ENCODE data around the gene NACA2.

- TF ChIP-seq GATA2 (IDR thresholded peaks at IDR 0.05; ENCODE audit: low read depth, low read length) (no peak), GATA3 (IDR thresholded peaks at IDR 0.05; ENCODE audit: low read depth, low read length) (no peak)
These were observed 47.1 kb upstream of the NACA2 start for GRCh38 chr17:61638087-61638486.
